ENCODE measurements around the gene SPA17. TPM values are rescaled to one million over a fixed set of nuclear protein-coding genes. Genes with fewer than 3 reads are reported as not detected.

The SPA17 gene
- total RNA-seq, 1 donor from 2014 or later, result 67.2 TPM

GRCh38 chr11:124658986-124659385, 14.7 kb upstream of the SPA17 start:
- Histone ChIP-seq H3K4me2 (no peak overlapping the region), H4K20me1 (ENCODE audit: low read depth) (no peaks in the 10 kb centered on the region), H3K4me3 (no peak overlapping the region), H3K79me2 (ENCODE audit: low read depth) (no peaks in the 10 kb centered on the region), H3K27me3 (no peaks in the 10 kb centered on the region), H3K9ac (no peak overlapping the region), H2AFZ (replicated peaks) (no peak overlapping the region), H3K27ac (no peak overlapping the region), H3K9me3 (ENCODE audit: low read depth) (no peaks in the 10 kb centered on the region), H3F3A (ENCODE audit: low read depth) (peaks cover 20% of the 10 kb centered on the region), H3K4me1 (peaks cover 20% of the 10 kb centered on the region), H3K36me3 (no peaks in the 10 kb centered on the region)
- no peak for DNase-seq (ENCODE audit: low spot score)
- H3K27ac Mint-ChIP-seq, result no peak overlapping the region
- H3K9me3 Mint-ChIP-seq, result no peaks in the 10 kb centered on the region
- H3K4me1 Mint-ChIP-seq, result peaks cover 33% of the 10 kb centered on the region
- H3K36me3 Mint-ChIP-seq, result peaks cover 3% of the 10 kb centered on the region
- TF ChIP-seq EZH2 (IDR thresholded peaks at IDR 0.05), result no peak
- no peak for TF ChIP-seq CTCF (IDR thresholded peaks at IDR 0.05)
- TF ChIP-seq EZH2phosphoT487 (IDR thresholded peaks at IDR 0.05), result no peak
- H3K4me3 Mint-ChIP-seq, result no peak overlapping the region
- H3K27me3 Mint-ChIP-seq (ENCODE audit: insufficient read depth, low read depth), result no peaks in the 10 kb centered on the region

DNA sequence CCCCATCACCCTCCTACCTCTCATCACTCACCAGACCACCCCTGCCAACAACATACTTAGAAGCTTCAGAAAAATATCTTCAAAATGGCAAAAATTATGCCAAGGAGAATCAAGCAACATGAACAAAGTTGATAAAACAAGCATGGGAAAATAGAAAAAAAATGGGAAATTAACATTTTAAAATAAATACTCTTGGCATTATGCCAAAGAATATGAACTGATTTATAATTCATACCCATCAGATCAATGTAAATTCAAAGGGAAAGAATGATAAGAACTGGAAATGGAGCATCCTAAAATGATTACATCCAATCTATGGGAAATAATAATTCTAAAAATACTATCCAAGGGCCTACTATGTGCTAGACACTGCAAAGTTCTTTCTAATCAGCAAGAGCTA, 12.2 kb upstream of the SPA17 start:
- peaks cover 14% of the 10 kb centered on the region for H3K4me1 ChIP-seq
- no peak overlapping the region for H3K4me2 ChIP-seq
- H3K79me2 ChIP-seq (ENCODE audit: low read depth), result no peaks in the 10 kb centered on the region
- H3K9ac ChIP-seq, result no peak overlapping the region
- Mint-ChIP-seq H3K27me3 (ENCODE audit: insufficient read depth, low read depth) (no peaks in the 10 kb centered on the region), H3K4me1 (peaks cover 26% of the 10 kb centered on the region), H3K36me3 (peaks cover 6% of the 10 kb centered on the region), H3K27ac (no peak overlapping the region), H3K4me3 (no peak overlapping the region), H3K9me3 (no peaks in the 10 kb centered on the region)
- H2AFZ ChIP-seq (replicated peaks), result no peak overlapping the region
- DNase-seq (ENCODE audit: low spot score), result no peak
- no peaks in the 10 kb centered on the region for H3K9me3 ChIP-seq (ENCODE audit: low read depth)
- peaks cover 14% of the 10 kb centered on the region for H3F3A ChIP-seq (ENCODE audit: low read depth)
- no peaks in the 10 kb centered on the region for H4K20me1 ChIP-seq (ENCODE audit: low read depth)
- H3K27ac ChIP-seq, result no peak overlapping the region
- no peaks in the 10 kb centered on the region for H3K36me3 ChIP-seq
- no peaks in the 10 kb centered on the region for H3K27me3 ChIP-seq
- no peak overlapping the region for H3K4me3 ChIP-seq
- TF ChIP-seq EZH2 (IDR thresholded peaks at IDR 0.05) (no peak), CTCF (IDR thresholded peaks at IDR 0.05) (no peak), EZH2phosphoT487 (IDR thresholded peaks at IDR 0.05) (no peak)

- DNase-seq (ENCODE audit: low spot score), result no peak
- no peaks in the 10 kb centered on the region for H3K9me3 Mint-ChIP-seq
- no peak overlapping the region for H2AFZ ChIP-seq (replicated peaks)
- peaks cover 20% of the 10 kb centered on the region for H3K4me1 Mint-ChIP-seq
- H3K36me3 Mint-ChIP-seq, result peaks cover 6% of the 10 kb centered on the region
- H3K9me3 ChIP-seq (ENCODE audit: low read depth), result no peaks in the 10 kb centered on the region
- no peak overlapping the region for H3K4me3 ChIP-seq
- no peaks in the 10 kb centered on the region for H3K27me3 ChIP-seq
- no peaks in the 10 kb centered on the region for H3K27me3 Mint-ChIP-seq (ENCODE audit: insufficient read depth, low read depth)
- H3K4me3 Mint-ChIP-seq, result no peak overlapping the region
- H3K27ac ChIP-seq, result no peak overlapping the region
- no peak overlapping the region for H3K9ac ChIP-seq
- peaks cover 9% of the 10 kb centered on the region for H3K4me1 ChIP-seq
- peaks cover 9% of the 10 kb centered on the region for H3F3A ChIP-seq (ENCODE audit: low read depth)
- H3K27ac Mint-ChIP-seq, result no peak overlapping the region
- no peak overlapping the region for H3K4me2 ChIP-seq
- no peaks in the 10 kb centered on the region for H3K79me2 ChIP-seq (ENCODE audit: low read depth)
- no peaks in the 10 kb centered on the region for H4K20me1 ChIP-seq (ENCODE audit: low read depth)
- no peaks in the 10 kb centered on the region for H3K36me3 ChIP-seq
- TF ChIP-seq EZH2 (IDR thresholded peaks at IDR 0.05), result no peak
- no peak for TF ChIP-seq CTCF (IDR thresholded peaks at IDR 0.05)
Measured at GRCh38 chr11:124662106-124662505, 11.6 kb upstream of the SPA17 start.
